Loucy (cell line): ENCODE data around the gene BUD31.

Experiments used
- H2AFZ ChIP-seq: fragments of 200-600 bp; sonication (generic); 2 replicates; pipeline ENCODE4 v1.6.0; 2016; ENCODE audit warnings: antibody characterized with exemption, mild to moderate bottlenecking, low read length, moderate library complexity
- H3F3A ChIP-seq: fragments of 200-600 bp; 2 replicates; pipeline ENCODE4 v1.6.0; 2016; ENCODE audit warnings: antibody characterized with exemption, low read depth, mild to moderate bottlenecking
- H3K27me3 ChIP-seq: fragments of 200-600 bp; sonication (generic); 2 replicates; pipeline ENCODE4 v1.6.1; 2014; ENCODE audit warnings: low read length, mild to moderate bottlenecking; ENCODE audit not compliant: insufficient read depth, poor library complexity, severe bottlenecking
- H3K36me3 ChIP-seq: fragments of 200-600 bp; sonication (generic); 2 replicates; pipeline ENCODE4 v1.6.1; 2016; ENCODE audit warnings: low read length; ENCODE audit not compliant: insufficient read depth
- H3K4me1 ChIP-seq: fragments of 200-600 bp; sonication (generic); 2 replicates; pipeline ENCODE4 v1.5.1; 2014; ENCODE audit warnings: low read length, mild to moderate bottlenecking; ENCODE audit not compliant: insufficient read depth, poor library complexity, severe bottlenecking
- H3K4me2 ChIP-seq: fragments of 200-600 bp; sonication (generic); 2 replicates; pipeline ENCODE4 v1.6.0; 2014; ENCODE audit warnings: antibody characterized with exemption, low read length, low read depth, mild to moderate bottlenecking; ENCODE audit not compliant: poor library complexity, severe bottlenecking
- H3K4me3 ChIP-seq: fragments of 200-600 bp; sonication (generic); 2 replicates; pipeline ENCODE4 v1.5.1; 2014; ENCODE audit warnings: low read length, mild to moderate bottlenecking, mixed read lengths; ENCODE audit not compliant: poor library complexity, severe bottlenecking
- H3K79me2 ChIP-seq: fragments of 200-600 bp; sonication (generic); 2 replicates; pipeline ENCODE4 v1.6.1; 2014; ENCODE audit warnings: low read length; ENCODE audit not compliant: insufficient read depth
- H3K9ac ChIP-seq: fragments of 200-600 bp; sonication (generic); 2 replicates; pipeline ENCODE4 v1.6.0; 2014; ENCODE audit warnings: mild to moderate bottlenecking, low read depth, low read length, moderate library complexity; ENCODE audit not compliant: poor library complexity, severe bottlenecking
- H3K9me2 ChIP-seq: fragments of 200-600 bp; sonication (generic); replicated peaks from 2 replicates; pipeline ENCODE4 v1.6.1; 2016; ENCODE audit warnings: low read depth, low read length, mixed read lengths
- H3K9me3 ChIP-seq: fragments of 200-600 bp; sonication (generic); 2 replicates; pipeline ENCODE4 v1.6.1; 2014; ENCODE audit warnings: mild to moderate bottlenecking, antibody characterized with exemption, low read length, low read depth; ENCODE audit not compliant: insufficient read depth
- H4K20me1 ChIP-seq: fragments of 200-600 bp; sonication (generic); 2 replicates; pipeline ENCODE4 v1.6.0; 2014; ENCODE audit warnings: antibody characterized with exemption, low read length, mild to moderate bottlenecking; ENCODE audit not compliant: insufficient read depth, poor library complexity, severe bottlenecking
- CTCF ChIP-seq: fragments of 200-600 bp; sonication (generic); conservative IDR thresholded peaks from 2 replicates; pipeline ENCODE4 v1.5.1; 2014; ENCODE audit warnings: mild to moderate bottlenecking, antibody characterized with exemption, low read length
- EZH2phosphoT487 ChIP-seq: fragments of 200-600 bp; IDR thresholded peaks from 2 replicates; pipeline ENCODE4 v1.6.1; 2018; ENCODE audit warnings: antibody characterized with exemption, mild to moderate bottlenecking, moderate library complexity, borderline replicate concordance

The BUD31 gene

GRCh38 chr7:99389772-99390171 lies 19.0 kb upstream of the BUD31 start:
- H3K4me2 ChIP-seq, result no peak overlapping the region
- no peaks in the 10 kb centered on the region for H3F3A ChIP-seq
- no peaks in the 10 kb centered on the region for H3K4me1 ChIP-seq
- TF ChIP-seq EZH2phosphoT487 (no peak), CTCF (no peak)
- H3K36me3 ChIP-seq, result peaks cover 60% of the 10 kb centered on the region; the same call in 1 of the 2 replicates
- H3K9ac ChIP-seq, result no peak overlapping the region
- H3K27me3 ChIP-seq, result no peaks in the 10 kb centered on the region
- no peaks in the 10 kb centered on the region for H3K79me2 ChIP-seq
- no peak overlapping the region for H3K4me3 ChIP-seq
- no peaks in the 10 kb centered on the region for H3K9me3 ChIP-seq
- no peaks in the 10 kb centered on the region for H4K20me1 ChIP-seq
- no peaks in the 10 kb centered on the region for H3K9me2 ChIP-seq
- no peak overlapping the region for H2AFZ ChIP-seq

- TF ChIP-seq CTCF (no peak), EZH2phosphoT487 (no peak)
- H2AFZ ChIP-seq, result no peak overlapping the region
- H3K36me3 ChIP-seq, result peaks cover 69% of the 10 kb centered on the region; the same call in 1 of the 2 replicates
- no peaks in the 10 kb centered on the region for H3K9me2 ChIP-seq
- H3K79me2 ChIP-seq, result no peaks in the 10 kb centered on the region
- no peaks in the 10 kb centered on the region for H3F3A ChIP-seq
- H3K9me3 ChIP-seq, result no peaks in the 10 kb centered on the region
- no peaks in the 10 kb centered on the region for H3K27me3 ChIP-seq
- no peaks in the 10 kb centered on the region for H3K4me1 ChIP-seq
- H3K4me3 ChIP-seq, result no peak overlapping the region
- H4K20me1 ChIP-seq, result no peaks in the 10 kb centered on the region
- H3K9ac ChIP-seq, result no peak overlapping the region
- no peak overlapping the region for H3K4me2 ChIP-seq
Observed at GRCh38 chr7:99390941-99391602, 17.7 kb upstream of the BUD31 start.

- Histone ChIP-seq H3K9me3 (no peaks in the 10 kb centered on the region), H3K9ac (no peak overlapping the region), H3K4me3 (no peak overlapping the region), H3K4me2 (no peak overlapping the region), H2AFZ (no peak overlapping the region), H3F3A (no peaks in the 10 kb centered on the region), H3K79me2 (no peaks in the 10 kb centered on the region), H3K36me3 (peaks cover 77% of the 10 kb centered on the region; the same call in 1 of the 2 replicates), H3K9me2 (no peaks in the 10 kb centered on the region), H4K20me1 (no peaks in the 10 kb centered on the region), H3K27me3 (no peaks in the 10 kb centered on the region), H3K4me1 (no peaks in the 10 kb centered on the region)
- TF ChIP-seq EZH2phosphoT487, result no peak
- no peak for TF ChIP-seq CTCF
Observed at GRCh38 chr7:99392046-99392445, 16.7 kb upstream of the BUD31 start.
